ENCODE results near the gene TMC7. TPM values are rescaled to one million over a fixed set of nuclear protein-coding genes. Genes with fewer than 3 reads are reported as not detected.

The TMC7 gene
- total RNA-seq, 1 experiment from 2014 or later = 5.2 TPM

DNA sequence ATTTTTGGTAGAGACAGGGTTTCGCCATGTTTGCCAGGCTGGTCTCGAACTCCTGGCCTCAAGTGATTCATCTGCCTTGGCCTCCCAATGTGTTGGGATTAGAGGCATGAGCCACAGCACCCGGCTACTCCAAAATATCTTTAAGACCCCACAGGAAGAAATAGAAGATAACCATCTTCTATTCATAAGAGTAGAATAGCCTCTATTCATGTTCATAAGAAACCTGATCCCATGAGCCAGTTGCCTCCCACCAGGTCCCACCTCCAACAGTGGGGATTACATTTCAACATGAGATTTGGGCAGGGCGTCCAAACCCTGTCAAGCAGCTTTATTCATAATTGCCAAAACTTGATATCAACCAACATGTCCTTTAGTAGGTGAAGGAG, 13.9 kb upstream of the TMC7 start:
- Histone ChIP-seq H2AFZ (ENCODE audit: low read depth, low read length, poor library complexity, severe bottlenecking) (no peak overlapping the region), H3K9me2 (ENCODE audit: insufficient read depth) (no peaks in the 10 kb centered on the region), H3K4me3 (replicated peaks in 1 of 2; ENCODE audit: low read depth in 1 of 2, low read length in 2 of 2) (no peak overlapping the region), H3K9me3 (ENCODE audit: control insufficient read depth in 1 of 2, insufficient read depth in 1 of 2, low read depth in 1 of 2, low read length in 2 of 2) (no peaks in the 10 kb centered on the region), H3K27ac (ENCODE audit: low read depth, low read length) (no peak overlapping the region), H3K4me1 (ENCODE audit: control insufficient read depth in 1 of 2, insufficient read depth in 2 of 2, low read length in 2 of 2) (peaks cover 0 to 7% of the 10 kb centered on the region in 2 experiments; a peak in 3 of 4 replicates), H4K20me1 (ENCODE audit: insufficient read depth) (no peaks in the 10 kb centered on the region), H3K36me3 (ENCODE audit: control insufficient read depth in 1 of 2, insufficient read depth in 2 of 2, low read length in 2 of 2) (no peaks in the 10 kb centered on the region), H3K79me2 (ENCODE audit: insufficient read depth, low read length) (no peaks in the 10 kb centered on the region), H3K9ac (ENCODE audit: low read length) (no peak overlapping the region), H3K4me2 (ENCODE audit: low read length) (no peak overlapping the region), H3K27me3 (ENCODE audit: insufficient read depth, low read length) (no peaks in the 10 kb centered on the region)
- ATAC-seq (no peak), DNase-seq (ENCODE audit: low read depth, low spot score) (no peak)
- POLR2A ChIA-PET = interaction anchor here (1.8 kb wide), 1 partner anchor 168 kb away, joined by 6 read pairs; the partner anchor contains the start of gene ARL6IP1
- TF ChIP-seq, protein P1, sequence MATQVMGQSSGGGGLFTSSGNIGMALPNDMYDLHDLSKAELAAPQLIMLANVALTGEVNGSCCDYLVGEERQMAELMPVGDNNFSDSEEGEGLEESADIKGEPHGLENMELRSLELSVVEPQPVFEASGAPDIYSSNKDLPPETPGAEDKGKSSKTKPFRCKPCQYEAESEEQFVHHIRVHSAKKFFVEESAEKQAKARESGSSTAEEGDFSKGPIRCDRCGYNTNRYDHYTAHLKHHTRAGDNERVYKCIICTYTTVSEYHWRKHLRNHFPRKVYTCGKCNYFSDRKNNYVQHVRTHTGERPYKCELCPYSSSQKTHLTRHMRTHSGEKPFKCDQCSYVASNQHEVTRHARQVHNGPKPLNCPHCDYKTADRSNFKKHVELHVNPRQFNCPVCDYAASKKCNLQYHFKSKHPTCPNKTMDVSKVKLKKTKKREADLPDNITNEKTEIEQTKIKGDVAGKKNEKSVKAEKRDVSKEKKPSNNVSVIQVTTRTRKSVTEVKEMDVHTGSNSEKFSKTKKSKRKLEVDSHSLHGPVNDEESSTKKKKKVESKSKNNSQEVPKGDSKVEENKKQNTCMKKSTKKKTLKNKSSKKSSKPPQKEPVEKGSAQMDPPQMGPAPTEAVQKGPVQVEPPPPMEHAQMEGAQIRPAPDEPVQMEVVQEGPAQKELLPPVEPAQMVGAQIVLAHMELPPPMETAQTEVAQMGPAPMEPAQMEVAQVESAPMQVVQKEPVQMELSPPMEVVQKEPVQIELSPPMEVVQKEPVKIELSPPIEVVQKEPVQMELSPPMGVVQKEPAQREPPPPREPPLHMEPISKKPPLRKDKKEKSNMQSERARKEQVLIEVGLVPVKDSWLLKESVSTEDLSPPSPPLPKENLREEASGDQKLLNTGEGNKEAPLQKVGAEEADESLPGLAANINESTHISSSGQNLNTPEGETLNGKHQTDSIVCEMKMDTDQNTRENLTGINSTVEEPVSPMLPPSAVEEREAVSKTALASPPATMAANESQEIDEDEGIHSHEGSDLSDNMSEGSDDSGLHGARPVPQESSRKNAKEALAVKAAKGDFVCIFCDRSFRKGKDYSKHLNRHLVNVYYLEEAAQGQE (IDR thresholded peaks at IDR 0.05; ENCODE audit: low read depth) = no peak
- TF ChIP-seq JUND (IDR thresholded peaks at IDR 0.05) = no peak
- TF ChIP-seq FOSL1 (IDR thresholded peaks at IDR 0.05; ENCODE audit: low read depth) = no peak
- TF ChIP-seq, protein P2, sequence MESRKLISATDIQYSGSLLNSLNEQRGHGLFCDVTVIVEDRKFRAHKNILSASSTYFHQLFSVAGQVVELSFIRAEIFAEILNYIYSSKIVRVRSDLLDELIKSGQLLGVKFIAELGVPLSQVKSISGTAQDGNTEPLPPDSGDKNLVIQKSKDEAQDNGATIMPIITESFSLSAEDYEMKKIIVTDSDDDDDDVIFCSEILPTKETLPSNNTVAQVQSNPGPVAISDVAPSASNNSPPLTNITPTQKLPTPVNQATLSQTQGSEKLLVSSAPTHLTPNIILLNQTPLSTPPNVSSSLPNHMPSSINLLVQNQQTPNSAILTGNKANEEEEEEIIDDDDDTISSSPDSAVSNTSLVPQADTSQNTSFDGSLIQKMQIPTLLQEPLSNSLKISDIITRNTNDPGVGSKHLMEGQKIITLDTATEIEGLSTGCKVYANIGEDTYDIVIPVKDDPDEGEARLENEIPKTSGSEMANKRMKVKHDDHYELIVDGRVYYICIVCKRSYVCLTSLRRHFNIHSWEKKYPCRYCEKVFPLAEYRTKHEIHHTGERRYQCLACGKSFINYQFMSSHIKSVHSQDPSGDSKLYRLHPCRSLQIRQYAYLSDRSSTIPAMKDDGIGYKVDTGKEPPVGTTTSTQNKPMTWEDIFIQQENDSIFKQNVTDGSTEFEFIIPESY (IDR thresholded peaks at IDR 0.05; ENCODE audit: extremely low read depth, insufficient replicate concordance, low read length) = no peak
- no peak for TF ChIP-seq CEBPB (IDR thresholded peaks at IDR 0.05; ENCODE audit: low read depth)
- no peak for TF ChIP-seq POLR2AphosphoS5 (IDR thresholded peaks at IDR 0.05; ENCODE audit: low read depth, low read length)
- no peak for TF ChIP-seq SRF (IDR thresholded peaks at IDR 0.05; ENCODE audit: low read depth)
- TF ChIP-seq TCF7L2 (IDR thresholded peaks at IDR 0.05; ENCODE audit: borderline replicate concordance, extremely low read depth, insufficient read depth, insufficient read length) = no peak
- no peak for TF ChIP-seq POLR2A (IDR thresholded peaks at IDR 0.05; ENCODE audit: borderline replicate concordance, extremely low read depth, insufficient read depth, insufficient read length)
- TF ChIP-seq, protein P3, sequence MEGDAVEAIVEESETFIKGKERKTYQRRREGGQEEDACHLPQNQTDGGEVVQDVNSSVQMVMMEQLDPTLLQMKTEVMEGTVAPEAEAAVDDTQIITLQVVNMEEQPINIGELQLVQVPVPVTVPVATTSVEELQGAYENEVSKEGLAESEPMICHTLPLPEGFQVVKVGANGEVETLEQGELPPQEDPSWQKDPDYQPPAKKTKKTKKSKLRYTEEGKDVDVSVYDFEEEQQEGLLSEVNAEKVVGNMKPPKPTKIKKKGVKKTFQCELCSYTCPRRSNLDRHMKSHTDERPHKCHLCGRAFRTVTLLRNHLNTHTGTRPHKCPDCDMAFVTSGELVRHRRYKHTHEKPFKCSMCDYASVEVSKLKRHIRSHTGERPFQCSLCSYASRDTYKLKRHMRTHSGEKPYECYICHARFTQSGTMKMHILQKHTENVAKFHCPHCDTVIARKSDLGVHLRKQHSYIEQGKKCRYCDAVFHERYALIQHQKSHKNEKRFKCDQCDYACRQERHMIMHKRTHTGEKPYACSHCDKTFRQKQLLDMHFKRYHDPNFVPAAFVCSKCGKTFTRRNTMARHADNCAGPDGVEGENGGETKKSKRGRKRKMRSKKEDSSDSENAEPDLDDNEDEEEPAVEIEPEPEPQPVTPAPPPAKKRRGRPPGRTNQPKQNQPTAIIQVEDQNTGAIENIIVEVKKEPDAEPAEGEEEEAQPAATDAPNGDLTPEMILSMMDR (IDR thresholded peaks at IDR 0.05 in 2 of 3, conservative IDR thresholded peaks at IDR 0.05 in 1 of 3; ENCODE audit: borderline replicate concordance in 1 of 3, insufficient read depth in 1 of 3, low read depth in 2 of 3, low read length in 2 of 3) = no peak
- TF ChIP-seq CBX3 (IDR thresholded peaks at IDR 0.05; ENCODE audit: low read depth) = no peak
- no peak for TF ChIP-seq EZH2 (IDR thresholded peaks at IDR 0.05)
- TF ChIP-seq, protein P4, sequence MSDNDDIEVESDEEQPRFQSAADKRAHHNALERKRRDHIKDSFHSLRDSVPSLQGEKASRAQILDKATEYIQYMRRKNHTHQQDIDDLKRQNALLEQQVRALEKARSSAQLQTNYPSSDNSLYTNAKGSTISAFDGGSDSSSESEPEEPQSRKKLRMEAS (IDR thresholded peaks at IDR 0.05) = no peak
- no peak for TF ChIP-seq RAD21 (IDR thresholded peaks at IDR 0.05; ENCODE audit: low read depth)
- no peak for TF ChIP-seq EGR1 (IDR thresholded peaks at IDR 0.05; ENCODE audit: low read depth)
- CTCF ChIA-PET = interaction anchor here (1.8 kb wide), 1 partner anchor 168 kb away, joined by 9 read pairs; the partner anchor contains the start of gene ARL6IP1
- intact Hi-C loops (cut with micrococcal nuclease) = loop anchor here (1.0 to 2.0 kb wide), 2 partner anchors 43 to 169 kb away; partner anchors contain the start of genes ARL6IP1 and SMG1
- BruUV-seq (replicated peaks) = no TSS peak
- RAD21 ChIA-PET (ENCODE audit: low non-redundant PET in 1 of 2, low total read pairs in 2 of 2, uncharacterized antibody in 2 of 2, unreplicated experiment in 2 of 2) = no interaction called here
